Keratinocyte (primary cell): ENCODE data around the gene SLC12A3. TPM values are rescaled to one million over a fixed set of nuclear protein-coding genes. Genes with fewer than 3 reads are reported as not detected.

Experiments used
- DNase-seq: peaks from one replicate; pipeline ENCODE4 v3.0.0-alpha.2; 2011; ENCODE audit warnings: low read depth, missing footprints, low spot score
- FAIRE-seq: peaks from 2 replicates; lab custom pipeline; 2011; peaks lifted over from hg19 to GRCh38; lab: Jason Lieb, UNC
- H2AFZ ChIP-seq: 2 replicates; pipeline ENCODE4 v1.6.0; 2012; ENCODE audit warnings: low read length, control low read depth, inconsistent platforms; ENCODE audit not compliant: control insufficient read depth
- H3K27ac ChIP-seq: 2 replicates; pipeline ENCODE4 v1.5.1; 2011; ENCODE audit warnings: low read length; ENCODE audit not compliant: control insufficient read depth, insufficient read depth
- H3K27me3 ChIP-seq: 3 replicates; pipeline ENCODE4 v1.6.0; 2011; ENCODE audit warnings: low read length; ENCODE audit not compliant: control insufficient read depth, insufficient read depth; ENCODE audit errors: extremely low read depth
- H3K36me3 ChIP-seq, 2 experiments: 2 replicates in 1 of 2; 3 replicates in 1 of 2; pipeline ENCODE4 v1.5.1; 2011; ENCODE audit warnings: low read length in 2 of 2, mild to moderate bottlenecking in 1 of 2; ENCODE audit not compliant: control insufficient read depth in 2 of 2, insufficient read depth in 2 of 2; ENCODE audit errors: extremely low read depth in 1 of 2
- H3K4me1 ChIP-seq: 3 replicates; pipeline ENCODE4 v1.5.1; 2011; ENCODE audit warnings: low read length; ENCODE audit not compliant: control insufficient read depth, insufficient read depth; ENCODE audit errors: extremely low read depth
- H3K4me2 ChIP-seq: 3 replicates; pipeline ENCODE4 v1.6.0; 2011; ENCODE audit warnings: low read depth, low read length; ENCODE audit not compliant: control insufficient read depth, insufficient read depth; ENCODE audit errors: extremely low read depth
- H3K4me3 ChIP-seq, 3 experiments: fragments of 200-600 bp in 1 of 3; sonication (generic) in 1 of 3; 2 replicates in 2 of 3; 3 replicates in 1 of 3; pipeline ENCODE4 v1.5.1; 2011 to 2016; ENCODE audit warnings: low read length in 3 of 3, mild to moderate bottlenecking in 3 of 3, control low read depth in 2 of 3, inconsistent platforms in 1 of 3, low read depth in 1 of 3, mixed read lengths in 1 of 3, mixed run types in 1 of 3, moderate library complexity in 1 of 3; ENCODE audit not compliant: control insufficient read depth in 2 of 3, insufficient read depth in 2 of 3; ENCODE audit errors: extremely low read depth in 1 of 3
- H3K79me2 ChIP-seq: 2 replicates; pipeline ENCODE4 v1.6.0; 2012; ENCODE audit warnings: low read length; ENCODE audit not compliant: control insufficient read depth, insufficient read depth
- H3K9ac ChIP-seq: 3 replicates; pipeline ENCODE4 v1.6.0; 2011; ENCODE audit warnings: low read length; ENCODE audit not compliant: control insufficient read depth, insufficient read depth; ENCODE audit errors: extremely low read depth
- H3K9me1 ChIP-seq: 3 replicates; pipeline ENCODE4 v1.6.0; 2011; ENCODE audit warnings: low read length; ENCODE audit not compliant: control insufficient read depth, insufficient read depth; ENCODE audit errors: extremely low read depth
- H3K9me3 ChIP-seq: 2 replicates; pipeline ENCODE4 v1.5.1; 2012; ENCODE audit warnings: low read depth, low read length; ENCODE audit not compliant: control insufficient read depth
- H4K20me1 ChIP-seq: 3 replicates; pipeline ENCODE4 v1.6.0; 2011; ENCODE audit warnings: low read length; ENCODE audit not compliant: control insufficient read depth, insufficient read depth; ENCODE audit errors: extremely low read depth
- CTCF ChIP-seq, 3 experiments: IDR thresholded peaks in 1 of 3; conservative IDR thresholded peaks in 1 of 3; optimal IDR thresholded peaks in 1 of 3; 2 replicates in 2 of 3; 3 replicates in 1 of 3; pipeline versions ENCODE3 to v1.5.1; 2011; ENCODE audit warnings: low read length in 3 of 3, mild to moderate bottlenecking in 3 of 3, moderate library complexity in 2 of 3, control low read depth in 1 of 3, inconsistent platforms in 1 of 3; ENCODE audit not compliant: insufficient read depth in 2 of 3; ENCODE audit errors: extremely low read depth in 1 of 3
- EZH2 ChIP-seq: IDR thresholded peaks from one replicate; pipeline ENCODE4 v1.6.1; 2012; ENCODE audit warnings: inconsistent platforms, mild to moderate bottlenecking, low read length, moderate library complexity
- dilution Hi-C: fragments of 300-500 bp; cut with MboI; formaldehyde crosslinking; loops from one replicate; pipeline ENCODE4 v1.7.0; 2020; ENCODE audit warnings: low sequenced_read_pairs; ENCODE audit not compliant: extremely low pct_ligation_motif_present
- polyA plus RNA-seq, 5 experiments: library from polyadenylated mRNA; depleted of rRNA in 3 of 5; stranded (reverse) in 3 of 5; stranded (forward) in 1 of 5; unstranded in 1 of 5; fragments of >200 nt; gene quantifications; 1 replicate in 1 of 5; 2 replicates in 3 of 5; 3 replicates in 1 of 5; pipeline versions ENCODE4 v1.2.1 to v1.2.3, GENCODE V29; 2011 to 2012; ENCODE audit warnings: missing spikeins in 2 of 5, low read depth in 1 of 5, low replicate concordance in 1 of 5

The SLC12A3 gene
- polyA plus RNA-seq, 1 donor (not counting 4 experiments of a cell fraction or from before 2014, with no cell fraction given): not detected

GRCh38 chr16:56961386-56961785 lies 96.4 kb downstream of the SLC12A3 start:
- DNase-seq (no peak), FAIRE-seq (no peak)
- Histone ChIP-seq H3K36me3 (no peaks in the 10 kb centered on the region), H4K20me1 (no peaks in the 10 kb centered on the region), H3K4me1 (no peaks in the 10 kb centered on the region), H3K9me3 (no peaks in the 10 kb centered on the region), H3K27me3 (no peaks in the 10 kb centered on the region), H2AFZ (no peak overlapping the region), H3K4me3 (no peak overlapping the region), H3K9ac (no peak overlapping the region), H3K4me2 (no peak overlapping the region), H3K27ac (no peak overlapping the region), H3K79me2 (no peaks in the 10 kb centered on the region), H3K9me1 (no peaks in the 10 kb centered on the region)
- TF ChIP-seq EZH2 (no peak), CTCF (optimal IDR thresholded peaks at IDR 0.05 in 1 of 3, IDR thresholded peaks at IDR 0.05 in 1 of 3, conservative IDR thresholded peaks at IDR 0.05 in 1 of 3; ENCODE audit: extremely low read depth in 1 of 3, insufficient read depth in 2 of 3, low read length in 3 of 3) (no peak)
- dilution Hi-C loops: no loop called here

- Histone ChIP-seq H3K36me3 (no peaks in the 10 kb centered on the region), H3K9me3 (no peaks in the 10 kb centered on the region), H3K4me3 (no peak within 1 kb of the TSS), H3K9me1 (no peaks in the 10 kb centered on the region), H3K27me3 (no peaks in the 10 kb centered on the region), H2AFZ (no peak within 1 kb of the TSS), H3K4me2 (no peak within 1 kb of the TSS), H3K27ac (no peak within 1 kb of the TSS), H3K79me2 (no peaks in the 10 kb centered on the region), H3K4me1 (no peaks in the 10 kb centered on the region), H4K20me1 (no peaks in the 10 kb centered on the region), H3K9ac (no peak within 1 kb of the TSS)
- DNase-seq (no peak), FAIRE-seq (no peak)
- TF ChIP-seq CTCF (optimal IDR thresholded peaks at IDR 0.05 in 1 of 3, IDR thresholded peaks at IDR 0.05 in 1 of 3, conservative IDR thresholded peaks at IDR 0.05 in 1 of 3; ENCODE audit: extremely low read depth in 1 of 3, insufficient read depth in 2 of 3, low read length in 3 of 3) (no peak), EZH2 (no peak)
- dilution Hi-C loops: no loop called here
Observed at GRCh38 chr16:56961851-56962281, 96.9 kb downstream of the SLC12A3 start, which contains the start of gene CETP. Gene CETP, plus strand, starts transcription at chr16:56961950. Its CDS starts 30 bp downstream, at chr16:56961980.
